Tibial nerve (tissue), 4 donors: ENCODE results near the gene FLVCR1. TPM values are rescaled to one million over a fixed set of nuclear protein-coding genes. Genes with fewer than 3 reads are reported as not detected.

Experiments used
- DNase-seq, 2 donors: peaks; one replicate each; pipeline ENCODE4 v3.0.0-alpha.2; 2019; ENCODE audit warnings: low spot score in 2 of 2
- H3K27ac ChIP-seq, 4 donors: fragments of 200-600 bp; sonication (generic) in 3 of 4; one replicate each; pipeline ENCODE4 v1.5.1; 2017 to 2019; ENCODE audit warnings: mild to moderate bottlenecking in 1 of 4
- H3K27me3 ChIP-seq, 2 donors: fragments of 200-600 bp; sonication (generic) in 1 of 2; one replicate each; pipeline versions ENCODE4 v1.5.1 to v1.6.0; 2017 to 2019
- H3K36me3 ChIP-seq, 3 donors: fragments of 200-600 bp; sonication (generic); one replicate each; pipeline ENCODE4 v1.5.1; 2018 to 2019
- H3K4me1 ChIP-seq, 4 donors: fragments of 200-600 bp; sonication (generic) in 3 of 4; one replicate each; pipeline ENCODE4 v1.5.1; 2017 to 2019
- H3K4me3 ChIP-seq, 4 donors: fragments of 200-600 bp; sonication (generic) in 3 of 4; one replicate each; pipeline ENCODE4 v1.5.1; 2017 to 2019; ENCODE audit warnings: mild to moderate bottlenecking in 1 of 4, moderate library complexity in 1 of 4
- H3K9me3 ChIP-seq, 4 donors: fragments of 200-600 bp; sonication (generic) in 3 of 4; one replicate each; pipeline ENCODE4 v1.5.1; 2017 to 2019
- CTCF ChIP-seq, 5 experiments: fragments of 200-600 bp in 3 of 5; fragments of 450-650 bp in 2 of 5; sonication (generic) in 3 of 5; IDR thresholded peaks; one replicate each; pipeline ENCODE4 v1.5.1; 2016 to 2019; ENCODE audit warnings: antibody characterized with exemption in 5 of 5, mild to moderate bottlenecking in 3 of 5, moderate library complexity in 2 of 5
- EP300 ChIP-seq, 2 donors: sonication (generic); formaldehyde crosslinking; IDR thresholded peaks; one replicate each; pipeline ENCODE4 v1.6.1; 2017; ENCODE audit warnings: antibody characterized with exemption in 2 of 2, mild to moderate bottlenecking in 1 of 2
- POLR2A ChIP-seq, 2 donors: fragments of 450-650 bp; IDR thresholded peaks; one replicate each; pipeline ENCODE4 v1.6.1; 2017; ENCODE audit warnings: antibody characterized with exemption in 2 of 2, mild to moderate bottlenecking in 2 of 2, moderate library complexity in 2 of 2
- WGBS, 2 donors: methylation state at CpG; one replicate each; pipeline ENCODE4 v1.1.5; 2018; 5-methylcytosine and 5-hydroxymethylcytosine counted together
- total RNA-seq, 4 donors: library from RNA; depleted of rRNA; stranded (reverse); fragments of >200 nt; gene quantifications; one replicate each; pipeline ENCODE4 v1.1.0, GENCODE V29; 2016

Gene FLVCR1
- total RNA-seq, 4 donors from 2014 or later, result 3.7 to 29.4 (median 14.0) TPM

GRCh38 chr1:212930986-212931678 lies 73.1 kb downstream of the FLVCR1 start:
- Histone ChIP-seq H3K4me1 (no peaks in the 10 kb centered on the region), H3K27ac (no peak overlapping the region), H3K36me3 (no peaks in the 10 kb centered on the region), H3K27me3 (no peaks in the 10 kb centered on the region), H3K4me3 (no peak overlapping the region), H3K9me3 (no peaks in the 10 kb centered on the region)
- no peak for TF ChIP-seq CTCF (IDR thresholded peaks at IDR 0.05)
- TF ChIP-seq EP300 (IDR thresholded peaks at IDR 0.05), result no peak
- TF ChIP-seq POLR2A (IDR thresholded peaks at IDR 0.05), result no peak
- 79 to 81% methylated on average over 10 of the region's 10 CpGs for WGBS, 2 donors
- DNase-seq, result no peak

- DNase-seq, result no peak
- Histone ChIP-seq H3K9me3 (peaks cover 0 to 3% (median 0%) of the 10 kb centered on the region in 4 donors), H3K27me3 (no peaks in the 10 kb centered on the region), H3K4me1 (no peaks in the 10 kb centered on the region), H3K36me3 (no peaks in the 10 kb centered on the region), H3K27ac (no peak overlapping the region), H3K4me3 (no peak overlapping the region)
- TF ChIP-seq EP300 (IDR thresholded peaks at IDR 0.05) (no peak), CTCF (IDR thresholded peaks at IDR 0.05) (no peak), POLR2A (IDR thresholded peaks at IDR 0.05) (no peak)
- WGBS, 2 donors, result 81 to 88% methylated on average over 1 of the region's 1 CpG
Measured at GRCh38 chr1:212933815-212934471, 75.9 kb downstream of the FLVCR1 start.

DNA sequence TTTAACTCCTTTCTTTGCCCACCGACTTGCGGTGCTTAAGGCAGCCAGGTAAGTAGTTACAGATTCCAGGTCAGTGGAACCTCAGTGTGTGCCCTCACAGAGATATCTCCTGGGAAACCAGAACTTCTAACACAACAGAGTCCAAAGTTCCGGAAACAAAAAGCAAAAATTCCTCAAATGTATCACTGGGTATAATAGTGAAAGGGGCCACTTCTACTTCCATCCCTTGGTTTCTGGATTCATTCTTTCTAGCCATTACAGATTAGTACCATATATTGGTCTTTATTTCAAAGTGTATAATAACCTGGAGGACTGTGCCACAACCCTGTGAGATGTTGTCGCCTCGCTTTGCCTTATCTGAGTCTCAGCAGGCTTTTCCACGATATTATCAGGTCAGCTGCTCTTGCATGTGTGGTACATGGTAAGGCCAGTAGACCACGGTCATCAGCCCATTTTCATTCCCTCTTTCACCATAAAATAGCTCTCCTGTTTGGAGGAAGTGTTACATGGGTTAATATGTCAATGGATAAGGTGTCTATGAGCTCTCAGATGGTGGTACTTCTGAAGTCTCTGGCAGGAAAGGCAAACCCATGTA lies 77.4 kb downstream of the FLVCR1 start:
- TF ChIP-seq POLR2A (IDR thresholded peaks at IDR 0.05), result no peak
- no peak for TF ChIP-seq CTCF (IDR thresholded peaks at IDR 0.05)
- TF ChIP-seq EP300 (IDR thresholded peaks at IDR 0.05), result no peak
- Histone ChIP-seq H3K36me3 (no peaks in the 10 kb centered on the region), H3K9me3 (peaks cover 0 to 14% (median 3%) of the 10 kb centered on the region in 4 donors), H3K27me3 (no peaks in the 10 kb centered on the region), H3K27ac (no peak overlapping the region), H3K4me3 (no peak overlapping the region), H3K4me1 (no peaks in the 10 kb centered on the region)
- no peak for DNase-seq
- WGBS, 2 donors, result 89 to 91% methylated on average over 7 of the region's 7 CpGs

DNA sequence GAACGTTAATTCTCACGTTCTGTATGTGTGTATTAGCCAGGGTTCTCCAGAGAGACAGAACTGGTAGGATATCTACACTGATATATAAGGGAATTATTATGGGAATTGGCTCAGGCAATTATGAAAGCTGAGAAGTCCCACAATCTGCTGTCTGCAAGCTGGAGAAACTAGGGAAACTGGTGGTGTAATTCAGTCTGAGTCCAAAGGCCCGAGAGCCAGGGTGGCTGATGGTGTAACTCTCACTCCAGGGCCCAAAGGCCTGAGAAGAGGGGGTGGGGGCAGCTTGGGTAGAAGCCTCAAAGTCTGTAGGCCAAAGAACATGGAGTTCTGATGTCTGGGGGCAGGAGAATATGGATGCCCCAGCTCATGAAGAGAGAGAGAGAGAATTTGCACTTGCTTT lies 79.0 kb downstream of the FLVCR1 start:
- WGBS, 2 donors, result 91 to 93% methylated on average over 3 of the region's 3 CpGs
- TF ChIP-seq CTCF (IDR thresholded peaks at IDR 0.05) (no peak), POLR2A (IDR thresholded peaks at IDR 0.05) (no peak), EP300 (IDR thresholded peaks at IDR 0.05) (no peak)

GRCh38 chr1:212938846-212939245 lies 80.8 kb downstream of the FLVCR1 start:
- Histone ChIP-seq H3K27me3 (no peaks in the 10 kb centered on the region), H3K4me3 (no peak overlapping the region), H3K9me3 (peaks cover 0 to 25% (median 3%) of the 10 kb centered on the region in 4 donors), H3K27ac (no peak overlapping the region), H3K4me1 (no peaks in the 10 kb centered on the region), H3K36me3 (no peaks in the 10 kb centered on the region)
- 90 to 95% methylated on average over 6 of the region's 6 CpGs for WGBS, 2 donors
- TF ChIP-seq POLR2A (IDR thresholded peaks at IDR 0.05), result no peak
- no peak for TF ChIP-seq EP300 (IDR thresholded peaks at IDR 0.05)
- no peak for TF ChIP-seq CTCF (IDR thresholded peaks at IDR 0.05)
- no peak for DNase-seq

More for the DNA sequence above, 79.0 kb downstream of the FLVCR1 start:
- H3K36me3 ChIP-seq, result no peaks in the 10 kb centered on the region
- peaks cover 0 to 25% (median 3%) of the 10 kb centered on the region in 4 donors for H3K9me3 ChIP-seq
- no peak for DNase-seq
- no peaks in the 10 kb centered on the region for H3K4me1 ChIP-seq
- no peak overlapping the region for H3K27ac ChIP-seq
- H3K4me3 ChIP-seq, result no peak overlapping the region
- no peaks in the 10 kb centered on the region for H3K27me3 ChIP-seq
